Ecto neural progenitor cell (in vitro differentiated cells): ENCODE measurements around the gene AGBL5.
A peak's percentile ranks its signal among the peaks of the same experiment; 100 is the strongest.

Source experiments
- DNase-seq: peaks from one replicate; pipeline ENCODE4 v3.0.0-alpha.2; 2018; ENCODE audit warnings: low spot score

AGBL5 gene

GRCh38 chr2:27078267-27079194, 27.1 kb downstream of the AGBL5 start, which contains the start of gene EMILIN1:
TSS of gene EMILIN1 (plus strand) at chr2:27078615. CDS start at chr2:27079066, 451 bp downstream.
- DNase-seq, result peak; percentile 73

GRCh38 chr2:27079233-27080139, 28.0 kb downstream of the AGBL5 start:
- no peak for DNase-seq

- no peak for DNase-seq
Measured at GRCh38 chr2:27080140-27080469, 28.6 kb downstream of the AGBL5 start.

- no peak for DNase-seq
Measured at GRCh38 chr2:27080603-27080936, 29.1 kb downstream of the AGBL5 start.

GRCh38 chr2:27081984-27082772, 30.7 kb downstream of the AGBL5 start:
- no peak for DNase-seq

- DNase-seq, result no peak
Measured at GRCh38 chr2:27082773-27083409, 31.4 kb downstream of the AGBL5 start.

- no peak for DNase-seq
Measured at GRCh38 chr2:27083410-27084296, 32.2 kb downstream of the AGBL5 start.

- DNase-seq, result no peak
Measured at GRCh38 chr2:27084297-27085061, 33.0 kb downstream of the AGBL5 start.

GRCh38 chr2:27085062-27085672, 33.7 kb downstream of the AGBL5 start:
- no peak for DNase-seq

- peak; percentile 82 for DNase-seq
Measured at GRCh38 chr2:27085673-27086089, 34.2 kb downstream of the AGBL5 start.

GRCh38 chr2:27086090-27086723, 34.7 kb downstream of the AGBL5 start:
- peak; percentile 99 for DNase-seq

GRCh38 chr2:27086724-27087593, 35.5 kb downstream of the AGBL5 start, which contains the start of gene KHK:
TSS of gene KHK (plus strand) at chr2:27086772. CDS start at chr2:27087260, 488 bp downstream.
- peak; percentile 79 for DNase-seq

GRCh38 chr2:27087823-27088410, 36.4 kb downstream of the AGBL5 start:
- no peak for DNase-seq

- no peak for DNase-seq
Measured at GRCh38 chr2:27088634-27089033, 37.2 kb downstream of the AGBL5 start.

- DNase-seq, result no peak
Measured at GRCh38 chr2:27089111-27089954, 37.9 kb downstream of the AGBL5 start.
